HG03135 (cell line): Measurements from ENCODE around the gene MAPK1.
"Not testable (repeated sequence)": the region's sequence is repeated elsewhere in the genome, so short reads cannot be mapped to it uniquely, and the experiment has no call there.

Source experiments
- ATAC-seq: cut with Tn5 transposase; IDR thresholded peaks from one replicate; pipeline ENCODE4 v1.9.1; 2021; ENCODE audit warnings: mild to moderate bottlenecking, moderate library complexity; ENCODE audit not compliant: unreplicated experiment

The MAPK1 gene

GRCh38 chr22:21867528-21868266 is at the start of gene MAPK1:
MAPK1 (minus strand) TSS chr22:21867645; CDS start chr22:21867440, 205 bp downstream.
- ATAC-seq, result peak; percentile 76

- no peak for ATAC-seq
Measured at GRCh38 chr22:21916309-21916918, 49.0 kb upstream of the MAPK1 start.

GRCh38 chr22:21915624-21916308 is 48.3 kb upstream of the MAPK1 start:
- no peak for ATAC-seq

GRCh38 chr22:21914033-21914642 is 46.7 kb upstream of the MAPK1 start:
- not testable (repeated sequence) for ATAC-seq

GRCh38 chr22:21910367-21910766 is 42.9 kb upstream of the MAPK1 start:
- ATAC-seq, result not testable (repeated sequence)

- no peak for ATAC-seq
Measured at GRCh38 chr22:21909871-21910270, 42.4 kb upstream of the MAPK1 start.

GRCh38 chr22:21907638-21908522 is 40.4 kb upstream of the MAPK1 start:
- no peak for ATAC-seq

GRCh38 chr22:21905234-21905633 is 37.8 kb upstream of the MAPK1 start:
- not testable (repeated sequence) for ATAC-seq

- ATAC-seq, result no peak
Measured at GRCh38 chr22:21904250-21904789, 36.9 kb upstream of the MAPK1 start.

GRCh38 chr22:21903283-21903682 is 35.8 kb upstream of the MAPK1 start:
- no peak for ATAC-seq

- no peak for ATAC-seq
Measured at GRCh38 chr22:21902296-21903087, 35.0 kb upstream of the MAPK1 start.

GRCh38 chr22:21898354-21898896 is 31.0 kb upstream of the MAPK1 start:
- no peak for ATAC-seq

- ATAC-seq, result no peak
Measured at GRCh38 chr22:21896951-21897513, 29.6 kb upstream of the MAPK1 start.

- not testable (repeated sequence) for ATAC-seq
Measured at GRCh38 chr22:21896275-21896674, 28.8 kb upstream of the MAPK1 start.

GRCh38 chr22:21894799-21895198 is 27.4 kb upstream of the MAPK1 start:
- ATAC-seq, result no peak

GRCh38 chr22:21889251-21889990 is 22.0 kb upstream of the MAPK1 start:
- ATAC-seq, result no peak

GRCh38 chr22:21887841-21888240 is 20.4 kb upstream of the MAPK1 start:
- ATAC-seq, result no peak

GRCh38 chr22:21883930-21884329 is 16.5 kb upstream of the MAPK1 start:
- not testable (repeated sequence) for ATAC-seq
